ENCODE measurements around the gene EZH1. TPM values are rescaled to one million over a fixed set of nuclear protein-coding genes. Genes with fewer than 3 reads are reported as not detected.

EZH1 gene
- total RNA-seq, 4 donors from 2014 or later = 32.7 to 71.9 (median 43.9) TPM

GRCh38 chr17:42657824-42658588 is 86.8 kb downstream of the EZH1 start:
- 85 to 91% methylated on average over 9 of the region's 9 CpGs for WGBS, 2 donors
- TF ChIP-seq CTCF (IDR thresholded peaks at IDR 0.05) (no peak), POLR2A (IDR thresholded peaks at IDR 0.05) (no peak)
- DNase-seq (ENCODE audit: low spot score in 2 of 2) = no peak
- intact Hi-C loops (cut with DNase I; ENCODE audit: low total_unique reads) = no loop called here
- H3K4me3 ChIP-seq (ENCODE audit: low read depth, poor library complexity, severe bottlenecking) = no peak overlapping the region

- intact Hi-C loops (cut with DNase I; ENCODE audit: low total_unique reads) = no loop called here
- TF ChIP-seq POLR2A (IDR thresholded peaks at IDR 0.05) = no peak
- WGBS, 2 donors = 76 to 77% methylated on average over 2 of the region's 2 CpGs
These were observed 89.3 kb downstream of the EZH1 start for GRCh38 chr17:42655528-42655927.

GRCh38 chr17:42653179-42654124 is 91.4 kb downstream of the EZH1 start:
- intact Hi-C loops (cut with DNase I; ENCODE audit: low total_unique reads) = no loop called here
- peak; percentile 49 to 88 for DNase-seq (ENCODE audit: low spot score in 2 of 2)
- 24 to 26% methylated on average over 42 of the region's 42 CpGs for WGBS, 2 donors
- no peak overlapping the region for H3K4me3 ChIP-seq (ENCODE audit: low read depth, poor library complexity, severe bottlenecking)
- no peak for TF ChIP-seq POLR2A (IDR thresholded peaks at IDR 0.05)
- TF ChIP-seq CTCF (IDR thresholded peaks at IDR 0.05) = no peak

More at GRCh38 chr17:42655528-42655927, 89.3 kb downstream of the EZH1 start:
- DNase-seq (ENCODE audit: low spot score in 2 of 2) = no peak
- H3K4me3 ChIP-seq (ENCODE audit: low read depth, poor library complexity, severe bottlenecking) = no peak overlapping the region

DNA sequence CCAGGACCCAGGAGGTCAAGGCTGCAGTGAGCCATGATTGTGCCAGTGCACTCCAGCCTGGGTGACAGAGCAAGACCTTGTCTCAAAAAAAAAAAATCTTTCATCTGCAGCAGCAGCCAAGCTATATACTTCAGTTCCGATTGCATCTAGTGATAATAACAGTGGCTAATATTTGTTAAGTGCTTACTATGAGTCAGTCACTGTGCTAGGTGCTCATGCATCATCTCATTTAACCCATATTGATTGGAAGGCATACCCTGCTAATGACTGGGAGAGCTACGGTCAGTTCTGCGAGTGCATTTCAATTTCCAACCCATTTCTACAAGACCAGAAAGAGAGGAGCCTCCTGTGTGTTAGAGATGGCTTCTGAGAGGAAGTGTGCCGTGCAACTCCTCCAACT is 93.4 kb downstream of the EZH1 start:
- 75 to 84% methylated on average over 4 of the region's 4 CpGs for WGBS, 2 donors
- DNase-seq (ENCODE audit: low spot score in 2 of 2) = no peak
- H3K4me3 ChIP-seq (ENCODE audit: low read depth, poor library complexity, severe bottlenecking) = no peak overlapping the region
- TF ChIP-seq POLR2A (IDR thresholded peaks at IDR 0.05) (no peak), CTCF (IDR thresholded peaks at IDR 0.05) (no peak)
- intact Hi-C loops (cut with DNase I; ENCODE audit: low total_unique reads) = no loop called here

Small RNA genes lying within 50 kb of the gene (microRNA-seq; reads per million reads assigned to microRNA genes)
- gene MIR6780A (ENCODE audit: borderline number of aligned reads in 1 of 2, borderline replicate concordance in 2 of 2) = 0.57 to 0.68 reads per million in 2 donors

Other genes starting within 250 kb of the EZH1 start
- 10 to 100 TPM; 32.9 to 50.5 (median 36.7) TPM for gene NAGLU, start 208.8 kb downstream of the EZH1 start, total RNA-seq
- gene HSD17B1, start 192.1 kb downstream of the EZH1 start, total RNA-seq = 1 to 10 TPM; 2.3 to 6.6 (median 4.6) TPM
- gene COASY, start 182.9 kb downstream of the EZH1 start, total RNA-seq = 10 to 100 TPM; 32.4 to 49.5 (median 41.7) TPM
- gene MLX, start 177.9 kb downstream of the EZH1 start, total RNA-seq = 10 to 100 TPM; 37.8 to 43.2 (median 39.3) TPM
- gene PSMC3IP, start 167.3 kb downstream of the EZH1 start, total RNA-seq = 1 to 10 TPM in 2 of 4 donors, under 1 TPM in 2; 0.67 to 3.6 (median 1.8) TPM
- 100 to 1,000 TPM in 1 of 4 donors, 10 to 100 TPM in 3; 69.4 to 106 (median 84.3) TPM for gene RETREG3, start 135.7 kb downstream of the EZH1 start, total RNA-seq
- 10 to 100 TPM; 54.4 to 61.1 (median 56.7) TPM for gene TUBG1, start 135.4 kb downstream of the EZH1 start, total RNA-seq
- 10 to 100 TPM; 10.6 to 19.3 (median 13.7) TPM for gene TUBG2, start 85.8 kb downstream of the EZH1 start, total RNA-seq
- gene PLEKHH3, start 68.0 kb downstream of the EZH1 start, total RNA-seq = 10 to 100 TPM; 36.1 to 66.6 (median 44.0) TPM
- 1 to 10 TPM in 2 of 4 donors, not detected in 2; 1.4 to 1.6 TPM for gene CCR10, start 63.2 kb downstream of the EZH1 start, total RNA-seq
- 1 to 10 TPM in 1 of 4 donors, under 1 TPM in 3; 0.13 to 1.5 (median 0.65) TPM for gene CNTNAP1, start 62.5 kb downstream of the EZH1 start, total RNA-seq
- gene RAMP2, start 16.2 kb upstream of the EZH1 start, total RNA-seq = 10 to 100 TPM in 3 of 4 donors, 1 to 10 TPM in 1; 9.6 to 34.2 (median 12.0) TPM
- 10 to 100 TPM; 39.2 to 79.8 (median 61.0) TPM for gene VPS25, start 28.4 kb upstream of the EZH1 start, total RNA-seq
- 1 to 10 TPM in 1 of 4 donors, under 1 TPM in 1, not detected in 2; 0.62 to 1.0 TPM for gene WNK4, start 35.6 kb upstream of the EZH1 start, total RNA-seq
- gene COA3, start 53.7 kb upstream of the EZH1 start, total RNA-seq = 10 to 100 TPM; 40.7 to 64.0 (median 61.1) TPM
- gene CNTD1, start 53.8 kb upstream of the EZH1 start, total RNA-seq = 1 to 10 TPM in 1 of 4 donors, under 1 TPM in 1, not detected in 2; 0.17 to 1.4 TPM
- 100 to 1,000 TPM in 2 of 4 donors, 10 to 100 TPM in 2; 70.7 to 113 (median 93.0) TPM for gene BECN1, start 79.2 kb upstream of the EZH1 start, total RNA-seq
- gene PSME3, start 88.4 kb upstream of the EZH1 start, total RNA-seq = 10 to 100 TPM; 56.2 to 82.0 (median 75.1) TPM
- gene AOC2, start 99.5 kb upstream of the EZH1 start, total RNA-seq = 1 to 10 TPM in 3 of 4 donors, under 1 TPM in 1; 0.52 to 2.4 (median 1.2) TPM
- 10 to 100 TPM in 1 of 4 donors, 1 to 10 TPM in 3; 4.7 to 11.2 (median 8.1) TPM for gene AOC3, start 106.2 kb upstream of the EZH1 start, total RNA-seq
- not detected for gene G6PC1, start 155.8 kb upstream of the EZH1 start, total RNA-seq
- 10 to 100 TPM; 10.3 to 21.7 (median 17.2) TPM for gene AARSD1, start 219.4 kb upstream of the EZH1 start, total RNA-seq
- 1 to 10 TPM in 1 of 4 donors, under 1 TPM in 1, not detected in 2; 0.19 to 1.8 TPM for gene PTGES3L, start 235.0 kb upstream of the EZH1 start, total RNA-seq
- gene RUNDC1, start 235.5 kb upstream of the EZH1 start, total RNA-seq = 10 to 100 TPM; 12.6 to 16.0 (median 13.0) TPM